ENCODE data around the gene IMP3. TPM values are rescaled to one million over a fixed set of nuclear protein-coding genes. Genes with fewer than 3 reads are reported as not detected.

Gene IMP3
- polyA plus RNA-seq, 3 donors, result 45.6 to 60.4 (median 58.8) TPM

DNA sequence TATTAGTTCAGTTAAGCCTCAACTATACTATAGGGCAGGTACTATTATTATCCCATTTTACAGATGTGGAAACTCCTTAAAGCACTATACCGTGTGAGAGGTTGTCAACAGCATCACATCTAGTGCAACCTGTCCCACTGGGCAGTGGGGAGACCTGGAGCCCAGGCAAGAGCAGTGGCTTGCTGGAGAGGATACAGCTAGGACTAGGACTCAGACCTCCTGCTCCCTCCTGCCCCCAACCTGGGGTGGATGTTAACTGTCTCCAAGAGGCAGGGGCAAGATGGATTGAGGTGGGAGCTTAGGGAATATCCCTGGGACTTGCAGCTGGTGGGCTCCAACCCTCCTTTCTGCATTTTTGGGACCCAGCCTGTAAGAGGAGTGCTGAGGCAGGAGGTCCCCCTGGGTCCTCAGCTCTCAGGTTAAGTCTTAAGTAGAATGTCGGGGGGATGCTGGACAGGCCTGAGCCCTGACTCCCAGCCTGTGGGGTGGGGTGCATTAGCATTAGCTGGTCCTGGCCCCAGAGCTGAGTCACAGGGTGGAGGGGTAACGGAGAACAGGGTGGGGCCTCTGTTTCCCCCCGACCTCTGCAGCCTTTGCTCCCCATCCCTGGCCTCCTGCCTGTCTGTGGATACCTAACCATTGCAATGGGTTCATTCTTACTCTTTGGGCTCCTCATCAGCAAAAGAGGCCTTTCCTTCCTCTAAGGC is 14.3 kb upstream of the IMP3 start:
- H3K27ac ChIP-seq (ENCODE audit: low read depth, low read length), result no peak overlapping the region
- 50 to 70% (median 60%) methylated on average over 4 of the region's 4 CpGs for WGBS, 3 donors

DNA sequence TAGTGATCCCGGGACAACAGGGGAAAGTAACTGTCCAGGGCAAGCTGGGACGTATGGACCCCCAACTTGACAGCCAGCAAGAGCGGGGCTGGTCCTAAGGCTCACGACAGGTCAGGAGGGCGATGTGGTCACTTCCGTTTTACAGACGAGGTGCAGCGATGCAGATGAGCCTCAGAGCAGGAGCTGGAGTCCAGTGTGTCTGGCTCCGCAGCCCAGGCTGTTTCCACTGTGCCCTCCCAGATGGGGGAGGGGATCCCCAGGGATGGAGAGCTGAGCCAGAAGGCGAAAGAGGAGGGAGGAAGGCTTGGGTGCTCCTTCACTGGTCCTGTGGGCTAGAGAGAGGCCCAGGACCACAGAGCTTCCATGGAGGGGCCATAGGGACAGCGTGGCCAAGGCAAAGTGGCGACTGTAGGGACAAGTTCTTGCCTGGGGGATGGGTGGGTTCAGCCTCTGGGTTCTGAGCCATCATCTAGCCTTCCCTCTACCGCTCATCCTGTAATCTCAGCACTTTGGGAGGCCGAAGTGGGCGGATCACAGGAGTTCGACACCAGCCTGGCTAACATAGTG is 13.4 kb upstream of the IMP3 start:
- no peak overlapping the region for H3K27ac ChIP-seq (ENCODE audit: low read depth, low read length)
- WGBS, 3 donors, result 67 to 87% (median 70%) methylated on average over 16 of the region's 16 CpGs

DNA sequence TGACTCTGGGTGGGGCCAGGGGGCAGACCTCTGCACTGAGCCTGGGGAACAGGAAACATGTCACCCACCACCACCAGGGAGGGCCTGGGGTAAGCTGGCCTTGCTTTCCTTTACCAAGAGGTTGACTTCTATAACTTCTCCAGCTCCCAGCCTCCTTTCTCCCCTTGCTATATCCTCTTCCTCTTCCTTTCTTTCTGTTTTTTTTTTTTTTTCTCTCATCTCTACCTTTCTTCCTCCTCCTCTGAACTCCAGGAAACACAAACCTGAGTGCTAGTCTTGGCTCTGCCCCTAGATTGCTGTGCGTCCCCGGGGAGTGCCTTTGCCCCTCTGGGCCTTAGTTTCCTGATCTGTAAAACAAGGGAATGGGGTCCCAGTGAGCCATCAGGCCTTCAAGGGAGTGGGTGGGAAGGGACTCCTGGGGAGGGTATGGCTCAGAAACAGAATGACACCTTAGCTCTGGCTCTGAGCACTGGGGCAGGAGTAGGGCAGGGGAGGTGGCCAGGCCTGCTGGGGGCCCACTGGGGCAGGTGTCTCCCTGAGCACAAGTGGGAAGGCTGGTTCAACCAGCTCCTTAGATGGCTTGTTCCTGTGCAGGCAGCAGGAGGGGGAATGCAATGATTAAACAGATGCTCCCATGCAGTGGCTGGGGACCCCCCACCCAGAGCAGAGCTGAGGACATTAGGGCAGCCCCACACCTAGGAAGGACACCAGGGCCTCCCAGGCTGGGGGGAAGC is 12.0 kb upstream of the IMP3 start:
- 38 to 54% (median 49%) methylated on average over 2 of the region's 2 CpGs for WGBS, 3 donors
- H3K27ac ChIP-seq (ENCODE audit: low read depth, low read length), result no peak overlapping the region

DNA sequence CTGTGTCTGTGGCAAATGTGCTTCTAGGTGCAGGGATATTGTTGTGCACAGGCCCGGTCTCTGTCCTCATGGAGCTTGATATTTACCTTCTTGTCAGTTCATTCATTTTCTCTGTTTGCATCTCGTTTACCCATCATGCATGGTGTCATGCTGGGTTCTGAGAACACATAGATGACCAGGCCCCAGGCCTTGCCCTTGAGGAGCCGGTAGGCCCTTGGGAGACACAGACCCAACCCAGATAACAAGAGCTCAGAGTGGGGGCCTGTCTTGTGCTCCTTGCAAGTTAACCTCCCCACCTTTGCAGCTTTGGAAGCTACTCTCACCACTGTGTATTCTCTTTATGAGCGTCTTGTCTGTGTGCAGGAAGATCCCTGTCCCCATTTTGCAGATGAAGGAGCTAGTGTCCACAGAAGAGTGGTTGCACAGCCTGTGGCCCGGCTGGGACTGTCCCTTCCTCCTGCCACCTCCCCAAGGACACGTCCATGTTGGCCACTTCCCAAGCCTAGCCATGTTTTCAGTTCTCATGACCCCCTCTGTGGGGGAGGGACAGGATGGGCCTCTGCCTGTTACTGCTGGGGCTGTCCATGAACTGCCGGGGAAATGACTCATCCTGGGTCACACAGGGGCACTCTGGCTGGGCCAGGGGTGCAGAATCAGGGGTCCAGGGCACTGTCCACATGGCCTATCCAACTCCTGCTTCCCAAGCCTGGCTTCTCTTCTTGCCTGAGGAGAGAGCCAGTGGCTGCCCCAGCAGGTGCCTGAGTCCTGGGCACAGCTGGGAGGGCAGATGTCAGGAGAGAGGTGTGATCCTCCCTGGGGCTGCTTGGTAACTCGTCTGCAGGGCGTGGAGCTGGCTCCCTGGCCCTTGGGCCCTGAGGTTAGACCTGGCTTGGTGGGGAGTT is 11.1 kb upstream of the IMP3 start:
- H3K27ac ChIP-seq (ENCODE audit: low read depth, low read length), result no peak overlapping the region
- 19 to 45% (median 38%) methylated on average over 9 of the region's 9 CpGs for WGBS, 3 donors

DNA sequence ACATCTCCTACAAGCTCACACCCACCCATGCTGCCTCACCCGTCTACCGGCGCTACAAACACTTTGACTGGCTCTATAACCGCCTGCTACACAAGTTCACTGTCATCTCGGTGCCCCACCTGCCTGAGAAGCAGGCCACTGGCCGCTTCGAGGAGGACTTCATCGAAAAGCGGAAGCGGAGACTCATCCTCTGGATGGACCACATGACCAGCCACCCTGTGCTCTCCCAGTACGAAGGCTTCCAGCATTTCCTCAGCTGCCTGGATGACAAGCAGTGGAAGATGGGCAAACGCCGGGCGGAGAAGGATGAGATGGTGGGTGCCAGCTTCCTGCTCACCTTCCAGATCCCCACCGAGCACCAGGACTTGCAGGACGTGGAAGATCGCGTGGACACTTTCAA is 9.8 kb upstream of the IMP3 start:
- 82 to 85% (median 84%) methylated on average over 18 of the region's 18 CpGs for WGBS, 3 donors
- H3K27ac ChIP-seq (ENCODE audit: low read depth, low read length), result no peak overlapping the region

DNA sequence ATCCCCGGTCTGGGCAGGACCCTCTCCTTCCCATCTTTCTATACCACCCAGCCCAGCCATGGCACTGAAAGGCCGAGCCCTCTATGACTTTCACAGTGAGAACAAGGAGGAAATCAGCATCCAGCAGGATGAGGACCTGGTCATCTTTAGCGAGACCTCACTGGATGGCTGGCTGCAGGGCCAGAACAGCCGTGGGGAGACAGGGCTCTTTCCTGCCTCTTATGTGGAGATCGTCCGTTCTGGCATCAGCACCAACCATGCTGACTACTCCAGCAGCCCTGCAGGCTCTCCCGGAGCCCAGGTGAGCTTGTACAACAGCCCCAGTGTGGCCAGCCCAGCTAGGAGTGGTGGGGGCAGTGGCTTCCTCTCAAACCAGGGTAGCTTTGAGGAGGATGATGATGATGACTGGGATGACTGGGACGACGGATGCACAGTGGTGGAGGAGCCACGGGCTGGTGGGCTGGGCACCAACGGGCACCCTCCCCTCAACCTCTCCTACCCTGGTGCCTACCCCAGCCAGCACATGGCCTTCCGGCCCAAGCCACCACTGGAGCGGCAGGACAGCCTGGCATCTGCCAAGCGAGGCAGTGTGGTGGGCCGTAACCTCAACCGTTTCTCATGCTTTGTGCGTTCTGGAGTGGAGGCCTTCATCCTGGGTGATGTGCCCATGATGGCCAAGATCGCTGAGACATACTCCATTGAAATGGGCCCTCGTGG is 9.2 kb upstream of the IMP3 start:
- 64 to 71% (median 64%) methylated on average over 19 of the region's 19 CpGs for WGBS, 3 donors
- H3K27ac ChIP-seq (ENCODE audit: low read depth, low read length), result no peak overlapping the region

DNA sequence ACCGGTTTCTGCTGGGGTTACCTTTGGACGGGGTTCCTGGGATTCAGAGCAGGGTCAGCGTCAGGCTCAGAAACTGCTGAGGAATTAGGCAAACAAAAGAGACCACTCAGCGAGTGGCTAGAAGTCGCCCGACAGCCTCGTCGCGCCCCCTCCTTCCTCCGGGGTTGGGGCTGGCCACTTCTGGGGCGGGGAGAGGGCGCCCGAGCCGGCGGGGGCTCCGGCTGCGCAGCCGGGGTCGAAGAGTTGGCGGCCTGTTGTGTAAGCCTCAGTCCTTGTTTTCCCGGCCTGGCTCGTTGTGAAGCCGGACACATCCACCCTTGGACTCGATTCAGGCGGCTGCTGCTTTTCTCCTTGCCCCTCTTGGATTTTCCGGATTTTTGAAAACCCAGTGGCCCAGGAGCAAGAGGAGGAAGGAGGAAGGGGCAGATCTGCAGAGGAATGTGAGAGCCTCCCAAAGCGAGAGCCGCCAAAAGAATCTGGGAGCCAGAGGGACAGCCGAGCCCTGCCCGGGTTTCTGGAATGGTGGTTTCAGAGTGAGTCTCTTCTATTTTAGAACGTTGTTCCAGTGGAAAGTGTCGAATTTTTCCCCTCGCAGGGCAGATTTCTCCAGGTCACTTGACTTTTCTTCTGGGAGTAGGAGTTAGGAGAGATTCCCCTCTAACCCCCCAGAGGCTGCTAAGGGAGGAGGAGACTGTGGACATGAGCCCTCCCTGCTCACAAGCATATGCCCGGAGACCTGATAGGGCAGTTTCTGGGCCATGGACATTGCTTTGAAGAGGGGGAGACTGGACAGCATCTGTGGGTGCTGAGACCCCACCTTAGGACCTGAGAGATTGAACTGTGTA is 8.4 kb upstream of the IMP3 start:
- 2 to 8% (median 8%) methylated on average over 29 to 34 of the region's 34 CpGs for WGBS, 3 donors
- peak overlapping the region; percentile 76 for H3K27ac ChIP-seq (ENCODE audit: low read depth, low read length)

DNA sequence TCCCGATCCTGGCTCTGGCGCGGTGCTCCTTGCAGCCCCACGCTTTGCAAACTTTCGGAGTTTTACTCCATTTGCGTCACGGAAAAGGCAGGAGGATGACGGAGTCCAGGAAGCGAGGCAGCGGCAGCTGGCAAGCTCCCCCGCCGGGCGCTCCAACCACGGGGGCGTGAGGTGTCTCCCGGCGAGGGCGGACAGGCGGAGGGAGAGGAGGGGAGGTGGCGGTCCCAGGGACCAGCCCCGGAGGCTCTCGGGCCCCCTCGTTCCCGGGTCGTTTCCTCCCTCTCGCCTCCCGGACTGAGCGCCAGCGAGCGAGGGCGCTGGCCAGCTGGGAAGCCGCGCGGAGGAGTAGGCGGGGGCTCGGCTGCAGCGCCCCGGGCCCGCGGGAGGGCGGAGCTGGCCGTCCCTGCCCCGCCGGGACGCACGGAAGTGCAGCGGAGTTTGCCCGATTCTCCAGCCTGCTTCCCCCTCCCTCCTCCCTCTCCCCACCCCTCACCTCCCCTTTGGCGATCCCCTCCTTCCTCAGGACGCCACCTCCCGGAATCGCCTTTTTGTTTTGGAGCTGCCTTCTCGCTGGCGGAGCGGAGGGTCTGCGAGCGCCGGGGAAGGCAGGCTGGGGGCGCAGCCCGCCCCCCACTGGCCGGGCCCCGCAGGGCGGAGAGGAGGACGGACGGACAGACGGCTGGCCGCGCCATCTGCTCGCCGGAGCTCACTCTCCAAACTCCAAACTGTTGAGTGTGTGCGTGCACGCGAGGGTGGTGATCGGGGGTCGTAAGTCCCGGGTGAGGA is 7.5 kb upstream of the IMP3 start, which contains the start of gene SNX33:
Gene SNX33, plus strand, starts transcription at position 543 of the 786 bp plus-strand sequence. CDS start 1,191 bp downstream, outside the sequence.
- WGBS, 3 donors, result 0 to 1% (median 0%) methylated on average over 58 to 75 of the region's 76 CpGs

DNA sequence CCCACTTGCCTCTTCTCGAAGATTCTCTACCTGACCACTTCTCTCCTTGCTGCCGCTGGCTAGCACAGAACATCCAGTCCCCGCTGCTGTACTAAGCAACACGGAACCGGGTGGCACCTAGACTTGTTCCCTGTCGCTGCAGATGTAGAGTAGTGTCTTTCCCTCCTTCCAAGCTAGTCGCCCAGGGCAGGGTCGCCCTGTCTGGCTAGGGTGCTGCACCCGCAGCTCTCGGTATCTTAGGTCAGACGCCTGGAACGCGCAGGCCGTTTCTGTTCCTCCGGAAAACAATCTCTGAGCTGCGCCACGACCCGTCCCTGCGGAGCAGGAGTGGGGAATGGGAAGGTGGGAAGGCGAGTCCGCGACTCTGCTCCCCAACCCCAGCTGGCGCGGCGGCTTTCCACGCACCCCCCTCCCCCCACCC is 6.9 kb upstream of the IMP3 start:
- 1% methylated on average over 23 to 26 of the region's 26 CpGs for WGBS, 3 donors
- H3K27ac ChIP-seq (ENCODE audit: low read depth, low read length), result peak overlapping the region; percentile 5

More for the DNA sequence above, 7.5 kb upstream of the IMP3 start, which contains the start of gene SNX33:
- H3K27ac ChIP-seq (ENCODE audit: low read depth, low read length), result peak within 1 kb of the TSS; percentile 76

DNA sequence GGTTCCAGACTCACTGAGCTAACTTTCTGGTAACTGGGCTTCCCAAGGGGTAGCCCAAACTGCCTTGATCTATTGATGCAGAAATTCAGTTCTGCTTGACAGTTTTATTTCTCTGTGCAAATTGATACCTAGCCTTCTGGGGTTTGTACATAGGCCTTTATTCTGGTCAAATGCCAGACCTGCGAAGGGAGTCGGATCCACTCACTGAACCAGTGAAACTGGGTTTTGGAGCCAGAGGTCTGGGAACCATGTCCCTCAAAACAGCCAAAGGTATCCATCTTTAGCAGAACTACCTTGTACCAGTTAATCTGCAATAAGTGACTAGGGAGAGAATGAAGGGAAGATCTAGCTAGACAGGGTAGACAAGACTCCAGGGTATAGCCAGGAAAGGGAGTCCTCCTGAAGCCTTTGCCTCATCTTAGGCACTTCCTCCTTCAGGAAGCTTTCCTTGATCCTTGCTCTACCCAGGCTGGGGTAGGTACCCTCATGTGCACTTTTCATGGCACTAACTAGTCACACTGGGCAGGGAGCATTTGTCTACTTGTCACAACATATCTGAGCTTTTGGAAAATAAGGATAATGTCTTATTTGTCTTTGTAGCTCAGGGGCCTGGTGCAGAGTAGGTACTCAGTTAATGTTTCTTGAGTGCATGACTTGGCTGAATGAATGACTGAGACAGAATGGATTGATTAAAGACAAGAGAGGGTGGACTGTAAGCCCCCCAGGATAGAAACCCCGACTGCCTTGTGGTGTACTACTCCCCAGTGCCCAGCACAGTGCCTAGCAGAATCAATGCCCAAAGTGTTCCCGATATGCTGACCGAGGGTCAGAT is 6.3 kb upstream of the IMP3 start:
- 22 to 45% (median 42%) methylated on average over 5 of the region's 5 CpGs for WGBS, 3 donors
- H3K27ac ChIP-seq (ENCODE audit: low read depth, low read length), result peak overlapping the region; percentile 5

DNA sequence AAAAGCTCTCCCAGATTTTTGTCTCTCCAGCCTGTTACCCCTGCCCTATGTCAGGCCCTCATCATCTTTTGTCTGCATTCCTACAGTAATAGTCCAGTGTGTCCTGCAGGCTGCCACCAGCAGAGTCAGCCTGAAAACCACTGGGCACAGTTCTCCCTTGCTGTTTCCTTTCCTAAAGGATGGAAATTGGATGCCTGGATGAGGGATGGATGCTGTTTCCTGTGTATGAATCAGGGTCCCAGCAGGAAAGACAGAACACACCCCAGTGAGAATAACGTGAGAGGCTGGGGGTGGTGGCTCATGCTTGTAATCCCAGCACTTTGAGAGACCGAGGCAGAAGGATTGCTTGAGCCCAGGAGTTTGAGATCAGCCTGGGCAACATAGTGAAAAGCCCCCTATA is 4.4 kb upstream of the IMP3 start:
- H3K27ac ChIP-seq (ENCODE audit: low read depth, low read length), result no peak overlapping the region
- 76 to 86% (median 76%) methylated on average over 2 of the region's 2 CpGs for WGBS, 3 donors

DNA sequence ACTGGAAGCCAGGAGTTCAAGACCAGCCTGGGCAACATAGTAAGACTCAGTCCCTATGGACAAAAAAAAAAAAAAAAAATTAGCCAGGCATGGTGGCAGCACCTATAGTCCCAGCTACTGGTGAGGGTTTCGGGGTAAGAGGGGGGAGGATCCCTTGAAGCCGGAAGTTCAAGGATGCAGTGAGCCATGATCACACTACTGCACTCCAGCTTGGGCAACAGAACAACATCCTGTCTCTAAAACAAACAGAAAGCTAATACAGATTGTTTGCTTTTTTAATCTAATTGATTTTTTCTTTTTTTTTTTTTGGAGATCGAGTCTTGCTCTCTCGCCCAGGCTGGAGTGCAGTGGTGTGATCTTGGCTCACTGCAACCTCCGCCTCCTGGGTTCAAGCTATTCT is 1.6 kb upstream of the IMP3 start:
- no peak overlapping the region for H3K27ac ChIP-seq (ENCODE audit: low read depth, low read length)
- WGBS, 3 donors, result 41 to 87% (median 76%) methylated on average over 5 of the region's 5 CpGs

DNA sequence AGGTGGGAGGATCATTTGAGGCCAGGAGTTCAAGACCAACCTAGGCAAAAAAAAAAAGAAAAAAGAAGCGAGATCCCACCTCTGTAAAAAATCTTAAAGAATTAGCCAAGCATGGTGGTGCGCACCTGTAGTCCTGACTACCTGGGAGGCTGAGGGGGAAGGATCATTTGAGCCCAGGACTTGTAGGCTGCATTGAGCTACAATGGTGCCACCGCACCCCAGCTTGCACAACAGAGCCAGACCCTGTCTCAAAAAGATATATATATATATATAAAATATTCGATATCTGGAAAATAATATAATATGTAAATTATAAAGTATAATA is 1.1 kb upstream of the IMP3 start:
- 74 to 84% (median 81%) methylated on average over 4 of the region's 4 CpGs for WGBS, 3 donors
- H3K27ac ChIP-seq (ENCODE audit: low read depth, low read length), result no peak overlapping the region

DNA sequence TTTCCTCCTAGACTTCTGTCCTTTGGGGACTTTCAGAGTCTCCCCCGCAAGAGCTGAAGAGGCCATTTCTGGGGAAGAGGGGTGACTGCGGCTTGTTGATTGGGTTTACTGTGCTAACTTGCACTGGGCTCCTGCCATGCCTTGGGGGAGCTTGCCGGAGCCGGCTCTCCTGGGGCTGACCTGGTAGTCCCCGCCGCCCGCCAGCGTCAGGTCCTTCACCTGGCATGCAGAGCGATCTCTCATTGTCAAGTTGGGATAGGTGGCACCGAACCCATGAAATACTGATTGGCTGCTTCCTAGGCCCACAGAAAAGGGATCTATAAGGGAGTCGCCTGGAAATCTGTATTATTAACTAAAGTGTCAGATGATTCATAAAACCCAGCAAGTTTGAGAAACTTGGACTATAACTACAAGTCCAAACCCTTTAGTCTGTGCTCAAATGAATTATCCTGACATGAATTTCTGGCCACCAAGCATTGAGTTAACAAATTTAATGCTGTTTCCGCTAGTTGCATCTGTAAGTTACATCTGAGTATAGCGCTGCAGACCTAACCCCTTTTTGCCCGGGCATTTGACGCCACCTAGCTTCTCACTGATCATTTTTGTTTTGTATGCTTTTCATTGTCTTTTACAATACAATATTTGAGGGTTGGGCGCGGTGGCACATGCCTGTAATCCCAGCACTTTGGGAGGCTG is 607 bp upstream of the IMP3 start:
- 6 to 7% (median 6%) methylated on average over 17 of the region's 17 CpGs for WGBS, 3 donors

DNA sequence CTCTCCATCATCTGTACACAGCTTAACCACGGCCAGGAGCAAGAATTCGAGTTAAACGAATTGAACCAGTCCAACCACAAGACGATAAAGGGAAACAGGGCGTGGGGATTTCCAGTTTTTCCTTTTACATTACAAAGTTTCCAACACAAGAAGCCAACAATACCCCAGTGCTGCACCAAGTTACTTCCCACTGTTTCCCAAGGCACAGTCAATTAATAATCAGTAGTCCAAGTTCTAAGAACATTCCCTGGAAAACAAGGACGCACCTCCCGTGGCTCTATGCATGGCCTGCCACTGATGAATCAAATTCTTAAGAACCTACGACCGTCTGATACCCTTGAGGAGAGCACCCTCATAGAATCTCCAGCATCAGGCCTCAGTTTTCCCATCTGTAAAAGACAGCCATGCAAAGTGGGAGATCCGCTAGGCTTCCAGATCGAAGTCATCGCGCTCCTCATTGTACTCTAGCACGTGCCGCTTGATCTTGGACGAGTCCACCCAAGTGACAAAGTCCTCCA is 774 bp downstream of the IMP3 start:
- peak overlapping the region; percentile 61 for H3K27ac ChIP-seq (ENCODE audit: low read depth, low read length)
- WGBS, 3 donors, result 0 to 1% (median 0%) methylated on average over 16 of the region's 16 CpGs

More for the DNA sequence above, 607 bp upstream of the IMP3 start:
- H3K27ac ChIP-seq (ENCODE audit: low read depth, low read length), result peak overlapping the region; percentile 49
